ENCODE data around the gene MYO1A.

The MYO1A gene

GRCh38 chr12:57047981-57048380 lies 1.9 kb downstream of the MYO1A start:
- Histone ChIP-seq H3K27me3 (ENCODE audit: control insufficient read depth in 3 of 3, insufficient read depth in 3 of 3, low read depth in 1 of 3, low read length in 3 of 3) (peaks cover 0 to 37% (median 0%) of the 10 kb centered on the region in 3 experiments), H3K4me1 (ENCODE audit: control insufficient read depth in 2 of 2, insufficient read depth in 1 of 2, low read depth in 1 of 2, low read length in 2 of 2) (peaks cover 0 to 2% of the 10 kb centered on the region in 2 donors), H2BK12ac (ENCODE audit: low read length) (no peak overlapping the region), H3K14ac (ENCODE audit: low read length) (no peak overlapping the region), H2AFZ (ENCODE audit: low read length) (no peak overlapping the region), H2BK5ac (ENCODE audit: low read length) (no peak overlapping the region), H2AK5ac (ENCODE audit: low read depth, low read length) (no peak overlapping the region), H3K4me3 (ENCODE audit: low read length in 2 of 2) (no peak overlapping the region), H2BK15ac (ENCODE audit: low read length) (no peak overlapping the region), H3K79me1 (ENCODE audit: low read depth, low read length) (no peaks in the 10 kb centered on the region), H3K9ac (ENCODE audit: low read depth, low read length, poor library complexity) (no peak overlapping the region), H4K8ac (ENCODE audit: low read depth, low read length) (no peak overlapping the region), H3K4ac (ENCODE audit: low read length) (no peak overlapping the region), H3K9me3 (replicated peaks in 1 of 2; ENCODE audit: control insufficient read depth in 2 of 2, insufficient read depth in 1 of 2, low read depth in 1 of 2, low read length in 2 of 2) (no peaks in the 10 kb centered on the region), H3K27ac (replicated peaks; ENCODE audit: low read length) (no peak overlapping the region), H3K18ac (ENCODE audit: low read length) (no peak overlapping the region), H3K36me3 (replicated peaks in 1 of 2; ENCODE audit: control insufficient read depth in 2 of 2, insufficient read depth in 2 of 2, low read length in 2 of 2) (no peaks in the 10 kb centered on the region), H3K23ac (ENCODE audit: low read depth, low read length, poor library complexity) (no peak overlapping the region), H2BK120ac (ENCODE audit: low read depth, low read length) (no peak overlapping the region), H3K4me2 (ENCODE audit: insufficient read depth, low read length, poor library complexity, severe bottlenecking) (no peak overlapping the region), H4K91ac (ENCODE audit: low read depth, low read length, poor library complexity) (no peak overlapping the region)
- DNase-seq (ENCODE audit: low spot score), result no peak
- no CpG with 5 or more reads among the region's 1 CpG for WGBS, 2 donors (ENCODE audit: extremely low coverage in 2 of 2, insufficient read length in 2 of 2, insufficient replicate concordance in 1 of 2)

GRCh38 chr12:57046947-57047890 lies 2.7 kb downstream of the MYO1A start:
- Histone ChIP-seq H2BK12ac (ENCODE audit: low read length) (no peak overlapping the region), H3K18ac (ENCODE audit: low read length) (no peak overlapping the region), H3K4me2 (ENCODE audit: insufficient read depth, low read length, poor library complexity, severe bottlenecking) (no peak overlapping the region), H3K4me1 (ENCODE audit: control insufficient read depth in 2 of 2, insufficient read depth in 1 of 2, low read depth in 1 of 2, low read length in 2 of 2) (peaks cover 0 to 2% of the 10 kb centered on the region in 2 donors), H3K4me3 (ENCODE audit: low read length in 2 of 2) (no peak overlapping the region), H2AFZ (ENCODE audit: low read length) (no peak overlapping the region), H2BK120ac (ENCODE audit: low read depth, low read length) (no peak overlapping the region), H3K9ac (ENCODE audit: low read depth, low read length, poor library complexity) (no peak overlapping the region), H4K8ac (ENCODE audit: low read depth, low read length) (no peak overlapping the region), H3K23ac (ENCODE audit: low read depth, low read length, poor library complexity) (no peak overlapping the region), H2BK5ac (ENCODE audit: low read length) (no peak overlapping the region), H3K27ac (replicated peaks; ENCODE audit: low read length) (no peak overlapping the region), H3K27me3 (ENCODE audit: control insufficient read depth in 3 of 3, insufficient read depth in 3 of 3, low read depth in 1 of 3, low read length in 3 of 3) (peaks cover 0 to 39% (median 0%) of the 10 kb centered on the region in 3 experiments), H3K14ac (ENCODE audit: low read length) (no peak overlapping the region), H3K36me3 (replicated peaks in 1 of 2; ENCODE audit: control insufficient read depth in 2 of 2, insufficient read depth in 2 of 2, low read length in 2 of 2) (no peaks in the 10 kb centered on the region), H3K9me3 (replicated peaks in 1 of 2; ENCODE audit: control insufficient read depth in 2 of 2, insufficient read depth in 1 of 2, low read depth in 1 of 2, low read length in 2 of 2) (no peaks in the 10 kb centered on the region), H2BK15ac (ENCODE audit: low read length) (no peak overlapping the region), H3K79me1 (ENCODE audit: low read depth, low read length) (no peaks in the 10 kb centered on the region), H4K91ac (ENCODE audit: low read depth, low read length, poor library complexity) (no peak overlapping the region), H2AK5ac (ENCODE audit: low read depth, low read length) (no peak overlapping the region), H3K4ac (ENCODE audit: low read length) (no peak overlapping the region)
- no CpG with 5 or more reads among the region's 10 CpGs for WGBS, 2 donors (ENCODE audit: extremely low coverage in 2 of 2, insufficient read length in 2 of 2, insufficient replicate concordance in 1 of 2)
- no peak for DNase-seq (ENCODE audit: low spot score)

GRCh38 chr12:57046086-57046791 lies 3.7 kb downstream of the MYO1A start:
- no peak overlapping the region for H2BK12ac ChIP-seq (ENCODE audit: low read length)
- no CpG with 5 or more reads among the region's 6 CpGs for WGBS, 2 donors (ENCODE audit: extremely low coverage in 2 of 2, insufficient read length in 2 of 2, insufficient replicate concordance in 1 of 2)
- H3K4me2 ChIP-seq (ENCODE audit: insufficient read depth, low read length, poor library complexity, severe bottlenecking), result no peak overlapping the region
- H3K36me3 ChIP-seq (replicated peaks in 1 of 2; ENCODE audit: control insufficient read depth in 2 of 2, insufficient read depth in 2 of 2, low read length in 2 of 2), result no peaks in the 10 kb centered on the region
- no peak overlapping the region for H3K23ac ChIP-seq (ENCODE audit: low read depth, low read length, poor library complexity)
- H2BK5ac ChIP-seq (ENCODE audit: low read length), result no peak overlapping the region
- no peak overlapping the region for H2AK5ac ChIP-seq (ENCODE audit: low read depth, low read length)
- no peak overlapping the region for H4K91ac ChIP-seq (ENCODE audit: low read depth, low read length, poor library complexity)
- no peaks in the 10 kb centered on the region for H3K9me3 ChIP-seq (replicated peaks in 1 of 2; ENCODE audit: control insufficient read depth in 2 of 2, insufficient read depth in 1 of 2, low read depth in 1 of 2, low read length in 2 of 2)
- no peak overlapping the region for H3K4me3 ChIP-seq (ENCODE audit: low read length in 2 of 2)
- no peak for DNase-seq (ENCODE audit: low spot score)
- no peak overlapping the region for H3K4ac ChIP-seq (ENCODE audit: low read length)
- H3K79me1 ChIP-seq (ENCODE audit: low read depth, low read length), result no peaks in the 10 kb centered on the region
- H3K14ac ChIP-seq (ENCODE audit: low read length), result no peak overlapping the region
- no peak overlapping the region for H3K9ac ChIP-seq (ENCODE audit: low read depth, low read length, poor library complexity)
- H3K18ac ChIP-seq (ENCODE audit: low read length), result no peak overlapping the region
- no peak overlapping the region for H3K27ac ChIP-seq (replicated peaks; ENCODE audit: low read length)
- H2AFZ ChIP-seq (ENCODE audit: low read length), result no peak overlapping the region
- H3K27me3 ChIP-seq (ENCODE audit: control insufficient read depth in 3 of 3, insufficient read depth in 3 of 3, low read depth in 1 of 3, low read length in 3 of 3), result peaks cover 0 to 47% (median 0%) of the 10 kb centered on the region in 3 experiments
- H3K4me1 ChIP-seq (ENCODE audit: control insufficient read depth in 2 of 2, insufficient read depth in 1 of 2, low read depth in 1 of 2, low read length in 2 of 2), result peaks cover 0 to 2% of the 10 kb centered on the region in 2 donors
- H2BK120ac ChIP-seq (ENCODE audit: low read depth, low read length), result no peak overlapping the region
- no peak overlapping the region for H2BK15ac ChIP-seq (ENCODE audit: low read length)
- no peak overlapping the region for H4K8ac ChIP-seq (ENCODE audit: low read depth, low read length)

GRCh38 chr12:57044889-57045288 lies 5.0 kb downstream of the MYO1A start:
- no CpG with 5 or more reads among the region's 3 CpGs for WGBS, 2 donors (ENCODE audit: extremely low coverage in 2 of 2, insufficient read length in 2 of 2, insufficient replicate concordance in 1 of 2)
- H3K23ac ChIP-seq (ENCODE audit: low read depth, low read length, poor library complexity), result no peak overlapping the region
- no peaks in the 10 kb centered on the region for H3K9me3 ChIP-seq (replicated peaks in 1 of 2; ENCODE audit: control insufficient read depth in 2 of 2, insufficient read depth in 1 of 2, low read depth in 1 of 2, low read length in 2 of 2)
- H3K4ac ChIP-seq (ENCODE audit: low read length), result no peak overlapping the region
- no peak for DNase-seq (ENCODE audit: low spot score)
- no peak overlapping the region for H3K18ac ChIP-seq (ENCODE audit: low read length)
- H3K4me3 ChIP-seq (ENCODE audit: low read length in 2 of 2), result no peak overlapping the region
- no peak overlapping the region for H3K4me2 ChIP-seq (ENCODE audit: insufficient read depth, low read length, poor library complexity, severe bottlenecking)
- no peak overlapping the region for H2BK12ac ChIP-seq (ENCODE audit: low read length)
- H4K8ac ChIP-seq (ENCODE audit: low read depth, low read length), result no peak overlapping the region
- no peak overlapping the region for H3K9ac ChIP-seq (ENCODE audit: low read depth, low read length, poor library complexity)
- H3K14ac ChIP-seq (ENCODE audit: low read length), result no peak overlapping the region
- H3K36me3 ChIP-seq (replicated peaks in 1 of 2; ENCODE audit: control insufficient read depth in 2 of 2, insufficient read depth in 2 of 2, low read length in 2 of 2), result no peaks in the 10 kb centered on the region
- H2AK5ac ChIP-seq (ENCODE audit: low read depth, low read length), result no peak overlapping the region
- H2AFZ ChIP-seq (ENCODE audit: low read length), result no peak overlapping the region
- H3K27ac ChIP-seq (replicated peaks; ENCODE audit: low read length), result no peak overlapping the region
- peaks cover 0 to 59% (median 0%) of the 10 kb centered on the region in 3 experiments for H3K27me3 ChIP-seq (ENCODE audit: control insufficient read depth in 3 of 3, insufficient read depth in 3 of 3, low read depth in 1 of 3, low read length in 3 of 3)
- no peaks in the 10 kb centered on the region for H3K79me1 ChIP-seq (ENCODE audit: low read depth, low read length)
- no peak overlapping the region for H2BK15ac ChIP-seq (ENCODE audit: low read length)
- no peak overlapping the region for H4K91ac ChIP-seq (ENCODE audit: low read depth, low read length, poor library complexity)
- H2BK5ac ChIP-seq (ENCODE audit: low read length), result no peak overlapping the region
- H3K4me1 ChIP-seq (ENCODE audit: control insufficient read depth in 2 of 2, insufficient read depth in 1 of 2, low read depth in 1 of 2, low read length in 2 of 2), result peaks cover 0 to under 1% of the 10 kb centered on the region in 2 donors
- H2BK120ac ChIP-seq (ENCODE audit: low read depth, low read length), result no peak overlapping the region

Measured in neuronal stem cell (in vitro differentiated cells).